HFF-Myc (cell line): ENCODE measurements around the gene DDX28.
"Not testable (repeated sequence)": the region's sequence is repeated elsewhere in the genome, so short reads cannot be mapped to it uniquely, and the experiment has no call there.

ENCODE experiments used
- DNase-seq: peaks from one replicate; pipeline ENCODE4 v3.0.0-alpha.2; 2011; ENCODE audit warnings: low read depth; ENCODE audit errors: extremely low read depth
- H3K4me3 ChIP-seq: replicated peaks from 2 replicates; pipeline ENCODE4 v1.5.1; 2011; ENCODE audit warnings: low read depth, mild to moderate bottlenecking, control low read depth, low read length
- CTCF ChIP-seq: IDR thresholded peaks from 2 replicates; pipeline ENCODE4 v1.5.1; 2012; ENCODE audit warnings: mild to moderate bottlenecking, low read depth, low read length, control low read depth; ENCODE audit errors: missing control alignments

Gene DDX28

GRCh38 chr16:68037841-68038597, 15.0 kb upstream of the DDX28 start:
- DNase-seq: no peak
- no peak for TF ChIP-seq CTCF
- no peak overlapping the region for H3K4me3 ChIP-seq

- no peak overlapping the region for H3K4me3 ChIP-seq
- DNase-seq: no peak
- TF ChIP-seq CTCF: no peak
These were observed 12.2 kb upstream of the DDX28 start for GRCh38 chr16:68035227-68035626.

- no peak for TF ChIP-seq CTCF
- no peak for DNase-seq
- H3K4me3 ChIP-seq: no peak overlapping the region
These were observed 10.1 kb upstream of the DDX28 start for GRCh38 chr16:68033101-68033500.

GRCh38 chr16:68031951-68032350, 8.9 kb upstream of the DDX28 start:
- H3K4me3 ChIP-seq: no peak overlapping the region
- no peak for TF ChIP-seq CTCF
- DNase-seq: no peak

- not testable (repeated sequence) for H3K4me3 ChIP-seq, DNase-seq
These were observed 7.1 kb upstream of the DDX28 start for GRCh38 chr16:68030108-68030507.

GRCh38 chr16:68028996-68029395, 6.0 kb upstream of the DDX28 start:
- DNase-seq: no peak
- TF ChIP-seq CTCF: no peak
- no peak overlapping the region for H3K4me3 ChIP-seq

- H3K4me3 ChIP-seq: peak overlapping the region; percentile 99
- DNase-seq: no peak
- TF ChIP-seq CTCF: no peak
These were observed 729 bp downstream of the DDX28 start for GRCh38 chr16:68022278-68022727.
